Fibroblast of villous mesenchyme (primary cell): ENCODE results near the gene ACTR1A. TPM values are rescaled to one million over a fixed set of nuclear protein-coding genes. Genes with fewer than 3 reads are reported as not detected.

ENCODE experiments used
- DNase-seq: peaks from one replicate; pipeline ENCODE4 v3.0.0-alpha.2; 2010; ENCODE audit warnings: low read depth
- H3K4me3 ChIP-seq: 2 replicates; pipeline ENCODE4 v1.5.1; 2011; ENCODE audit warnings: low read depth, mild to moderate bottlenecking, low read length
- CTCF ChIP-seq: IDR thresholded peaks from 2 replicates; pipeline ENCODE4 v1.5.1; 2012; ENCODE audit warnings: low read depth, mild to moderate bottlenecking, low read length; ENCODE audit not compliant: insufficient read depth
- total RNA-seq: library from RNA; depleted of rRNA; stranded (reverse); fragments of >200 nt; gene quantifications from 2 replicates; pipeline ENCODE4 v1.2.3, GENCODE V29; 2012

ACTR1A gene
- total RNA-seq, 1 donor = 130 TPM

DNA sequence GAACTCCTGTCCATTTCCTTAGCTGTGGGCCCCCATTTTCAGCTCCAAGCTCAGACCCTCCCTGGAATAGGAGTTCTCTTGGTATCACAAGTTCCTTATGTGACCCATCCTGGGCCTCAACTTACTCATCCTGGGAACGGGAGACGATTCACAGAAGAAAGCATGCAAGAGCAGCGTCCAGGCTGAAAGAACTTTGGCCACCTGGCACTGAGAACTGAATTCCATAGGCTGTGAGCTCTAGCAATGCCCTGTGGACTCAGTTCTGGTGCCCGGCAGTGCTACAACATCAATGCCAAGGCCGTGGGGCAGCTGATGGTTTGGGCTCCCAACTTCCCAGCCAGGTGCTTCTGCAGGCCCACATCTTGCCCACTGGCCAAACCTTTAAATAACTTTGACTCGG is 66.2 kb downstream of the ACTR1A start:
- DNase-seq = no peak
- H3K4me3 ChIP-seq = no peak overlapping the region
- no peak for TF ChIP-seq CTCF

GRCh38 chr10:102435529-102436233 is 66.8 kb downstream of the ACTR1A start:
- TF ChIP-seq CTCF = no peak
- H3K4me3 ChIP-seq = peak overlapping the region; percentile 40
- no peak for DNase-seq

DNA sequence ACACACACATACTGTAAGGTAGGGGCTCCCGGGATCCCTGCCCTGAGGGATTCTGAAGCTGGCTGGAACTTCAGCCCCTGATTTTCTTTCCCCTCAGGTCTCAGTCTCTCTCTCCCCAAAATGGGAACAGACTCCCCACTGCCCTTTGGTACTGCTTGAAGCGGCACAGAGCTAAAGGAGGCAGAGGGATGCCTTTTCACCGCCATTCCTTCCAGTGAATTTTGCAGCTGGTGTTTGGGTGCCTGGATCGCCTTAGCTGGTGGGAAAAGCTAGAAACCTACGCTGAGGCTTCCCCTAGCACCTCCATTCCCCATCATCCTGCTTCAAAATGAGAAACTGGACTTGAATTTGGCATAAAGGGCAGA is 67.4 kb downstream of the ACTR1A start:
- TF ChIP-seq CTCF = no peak
- H3K4me3 ChIP-seq = no peak overlapping the region
- no peak for DNase-seq

DNA sequence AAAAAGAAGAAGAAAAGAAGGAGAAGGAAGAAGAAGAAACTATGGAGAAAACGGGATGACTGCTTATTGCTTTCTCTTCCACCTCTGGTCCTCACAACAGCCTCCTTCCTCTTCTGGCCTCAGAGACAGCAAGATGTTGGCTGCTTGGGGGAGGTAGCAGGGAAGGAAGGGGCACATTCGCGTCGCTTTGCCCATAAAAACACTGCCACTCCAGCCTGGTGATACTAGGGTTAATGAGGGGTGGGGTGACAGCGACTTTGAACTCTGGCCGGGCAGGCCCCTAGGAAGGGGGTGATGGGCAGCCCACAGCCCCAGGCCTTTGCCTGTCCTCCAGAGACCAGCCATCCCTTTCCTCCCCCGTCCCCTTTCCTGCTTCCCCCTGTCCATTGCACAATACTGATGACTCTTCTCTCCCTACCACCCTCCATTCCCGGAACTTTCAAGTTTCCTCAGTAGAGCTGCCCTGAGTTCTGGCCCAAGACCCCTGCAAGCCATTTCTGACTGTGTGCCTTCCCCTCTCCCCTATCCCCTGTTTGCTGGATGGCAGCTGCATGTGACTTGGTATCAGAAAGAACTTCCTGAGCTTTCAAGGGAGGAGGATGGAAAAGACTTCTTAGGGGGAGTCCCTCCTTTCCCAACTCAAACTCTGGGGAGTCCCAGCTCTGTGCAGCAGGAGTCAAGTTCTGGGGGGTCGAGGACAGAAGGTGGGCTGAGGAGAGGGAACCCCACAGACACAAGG is 67.9 kb downstream of the ACTR1A start:
- no peak overlapping the region for H3K4me3 ChIP-seq
- DNase-seq = peak; percentile 76
- no peak for TF ChIP-seq CTCF

DNA sequence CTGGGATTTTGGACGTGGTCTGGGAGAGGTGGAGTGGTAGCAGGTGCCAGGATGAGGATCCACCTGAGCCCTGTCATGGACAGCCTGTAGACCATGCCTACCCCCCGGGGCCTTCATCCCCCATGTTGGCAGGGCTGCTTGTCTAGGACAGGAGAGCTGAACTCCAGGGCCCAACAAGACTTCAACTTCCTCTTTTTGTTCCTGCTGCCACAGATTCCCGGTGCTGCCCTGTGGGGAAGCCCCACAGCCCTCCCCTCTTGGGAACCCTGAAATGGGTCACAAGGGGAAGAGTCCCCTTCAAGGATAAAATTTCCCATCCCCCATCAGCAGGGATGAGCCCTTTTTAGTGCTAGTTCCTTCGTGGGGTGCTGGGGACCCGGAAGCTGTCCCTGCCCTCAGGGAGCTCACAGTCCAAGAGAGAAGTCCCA is 68.9 kb downstream of the ACTR1A start:
- no peak for TF ChIP-seq CTCF
- DNase-seq = no peak
- H3K4me3 ChIP-seq = no peak overlapping the region

GRCh38 chr10:102432162-102432950 is 70.2 kb downstream of the ACTR1A start, which contains the start of gene CUEDC2:
CUEDC2 (minus strand) TSS chr10:102432574; CDS start chr10:102425188, 7,386 bp downstream.
- no peak for TF ChIP-seq CTCF
- DNase-seq = peak; percentile 98
- H3K4me3 ChIP-seq = peak within 1 kb of the TSS; percentile 94
